T1000 (cell line): ENCODE measurements around the gene TMUB2.
A peak's percentile ranks its signal among the peaks of the same experiment; 100 is the strongest.
"Not testable (repeated sequence)": the region's sequence is repeated elsewhere in the genome, so short reads cannot be mapped to it uniquely, and the experiment has no call there.

Experiments
- DNase-seq: peaks from one replicate; lab custom pipeline; 2025; ENCODE audit warnings: mixed read lengths; lab: John Stamatoyannopoulos, UW

Gene TMUB2

GRCh38 chr17:44186307-44187130 is at the start of gene TMUB2:
Gene TMUB2, plus strand, starts transcription at chr17:44186972. Its CDS starts 737 bp downstream, at chr17:44187709.
- peak; percentile 99 for DNase-seq

- DNase-seq, result peak; percentile 98
These were observed 48.7 kb upstream of the TMUB2 start for GRCh38 chr17:44137891-44138709.

GRCh38 chr17:44143921-44144320 is 42.9 kb upstream of the TMUB2 start:
- not testable (repeated sequence) for DNase-seq

- DNase-seq, result no peak
These were observed 41.6 kb upstream of the TMUB2 start for GRCh38 chr17:44144966-44145739.

GRCh38 chr17:44146375-44147346 is 40.1 kb upstream of the TMUB2 start:
- no peak for DNase-seq

- DNase-seq, result no peak
These were observed 39.0 kb upstream of the TMUB2 start for GRCh38 chr17:44147812-44148211.

GRCh38 chr17:44149066-44149465 is 37.7 kb upstream of the TMUB2 start:
- DNase-seq, result not testable (repeated sequence)

- DNase-seq, result no peak
These were observed 36.9 kb upstream of the TMUB2 start for GRCh38 chr17:44149750-44150329.

- DNase-seq, result no peak
These were observed 33.9 kb upstream of the TMUB2 start for GRCh38 chr17:44152875-44153274.

- DNase-seq, result no peak
These were observed 31.3 kb upstream of the TMUB2 start for GRCh38 chr17:44155488-44155887.

- no peak for DNase-seq
These were observed 27.1 kb upstream of the TMUB2 start for GRCh38 chr17:44159519-44160210.

GRCh38 chr17:44164476-44164875 is 22.3 kb upstream of the TMUB2 start:
- no peak for DNase-seq

GRCh38 chr17:44167181-44167861 is 19.5 kb upstream of the TMUB2 start:
- no peak for DNase-seq

- DNase-seq, result no peak
These were observed 16.7 kb upstream of the TMUB2 start for GRCh38 chr17:44170135-44170498.

GRCh38 chr17:44170499-44171201 is 16.1 kb upstream of the TMUB2 start, which contains the start of gene ASB16:
Gene ASB16, plus strand, starts transcription at chr17:44170704. Its CDS starts 86 bp downstream, at chr17:44170790.
- no peak for DNase-seq

- no peak for DNase-seq
These were observed 14.8 kb upstream of the TMUB2 start for GRCh38 chr17:44171931-44172455.

GRCh38 chr17:44174427-44174826 is 12.3 kb upstream of the TMUB2 start:
- no peak for DNase-seq

GRCh38 chr17:44176257-44176656 is 10.5 kb upstream of the TMUB2 start:
- DNase-seq, result no peak
